HepG2 (cell line): ENCODE results near the gene SH2B2. TPM values are rescaled to one million over a fixed set of nuclear protein-coding genes. Genes with fewer than 3 reads are reported as not detected.

Experiments used
- ADNP ChIP-seq: sonication (generic); formaldehyde crosslinking; IDR thresholded peaks from 2 replicates; pipeline ENCODE4 v1.4.0; 2020; ENCODE audit warnings: missing genetic modification reagents
- AGO1 ChIP-seq: fragments of 200-400 bp; formaldehyde crosslinking; IDR thresholded peaks from 2 replicates; pipeline ENCODE4 v1.6.1; 2017; ENCODE audit warnings: mild to moderate bottlenecking, low read depth, low read length, moderate library complexity; ENCODE audit not compliant: poor library complexity, severe bottlenecking
- BCL3 ChIP-seq: sonication (generic); formaldehyde crosslinking; IDR thresholded peaks from 2 replicates; pipeline ENCODE4 v1.5.1; 2020; ENCODE audit warnings: mild to moderate bottlenecking, missing genetic modification reagents, moderate library complexity
- FOXM1 ChIP-seq: sonication (generic); formaldehyde crosslinking; IDR thresholded peaks from 2 replicates; pipeline ENCODE4 v1.5.0; 2020; ENCODE audit warnings: missing genetic modification reagents
- GABPB1 ChIP-seq: IDR thresholded peaks from 2 replicates; pipeline ENCODE4 v1.6.1; 2016; ENCODE audit warnings: mild to moderate bottlenecking, missing genetic modification reagents, moderate library complexity, missing compliant biosample characterization
- HES4 ChIP-seq: sonication (generic); formaldehyde crosslinking; IDR thresholded peaks from 2 replicates; pipeline ENCODE4 v1.9.0; 2021; ENCODE audit warnings: mild to moderate bottlenecking, missing genetic modification reagents, borderline replicate concordance
- KMT2B ChIP-seq: IDR thresholded peaks from 2 replicates; pipeline ENCODE4 v1.6.1; 2016; ENCODE audit warnings: missing genetic modification reagents, missing compliant biosample characterization
- LCORL ChIP-seq, 2 experiments: fragments of 450-650 bp in 1 of 2; sonication (generic) in 1 of 2; formaldehyde crosslinking in 1 of 2; IDR thresholded peaks; 2 replicates each; pipeline versions ENCODE4 v1.5.0 to v1.6.1; 2017 to 2020; ENCODE audit warnings: antibody characterized with exemption in 1 of 2, missing genetic modification reagents in 1 of 2
- MYNN ChIP-seq: sonication (generic); formaldehyde crosslinking; IDR thresholded peaks from 2 replicates; pipeline ENCODE4 v1.4.0; 2020; ENCODE audit warnings: mild to moderate bottlenecking, low read depth, missing genetic modification reagents
- NFIC ChIP-seq: IDR thresholded peaks from 2 replicates; pipeline ENCODE4 v1.6.1; 2012; ENCODE audit warnings: mild to moderate bottlenecking, low read length, inconsistent platforms
- RNF219 ChIP-seq: sonication (generic); formaldehyde crosslinking; IDR thresholded peaks from 2 replicates; pipeline ENCODE4 v1.5.0; 2020; ENCODE audit warnings: mild to moderate bottlenecking, missing genetic modification reagents
- SIN3A ChIP-seq: IDR thresholded peaks from 2 replicates; pipeline ENCODE4 v1.6.1; 2011; ENCODE audit warnings: low read depth, mild to moderate bottlenecking, control low read depth, low read length, borderline replicate concordance
- TIGD3 ChIP-seq: sonication (generic); formaldehyde crosslinking; IDR thresholded peaks from 2 replicates; pipeline ENCODE4 v1.5.1; 2020; ENCODE audit warnings: mild to moderate bottlenecking, missing genetic modification reagents, borderline replicate concordance
- ZNF3 ChIP-seq: IDR thresholded peaks from 2 replicates; pipeline ENCODE4 v1.7.0; 2017; ENCODE audit warnings: inconsistent platforms
- ZNF430 ChIP-seq: sonication (generic); formaldehyde crosslinking; IDR thresholded peaks from 2 replicates; pipeline ENCODE4 v1.9.0; 2021; ENCODE audit warnings: mild to moderate bottlenecking, missing genetic modification reagents
- ZNF460 ChIP-seq: sonication (generic); formaldehyde crosslinking; IDR thresholded peaks from 2 replicates; pipeline ENCODE4 v1.5.1; 2020; ENCODE audit warnings: missing genetic modification reagents, mild to moderate bottlenecking, borderline replicate concordance
- ZNF501 ChIP-seq: sonication (generic); formaldehyde crosslinking; IDR thresholded peaks from 2 replicates; pipeline ENCODE4 v1.5.1; 2020; ENCODE audit warnings: mild to moderate bottlenecking, moderate library complexity, missing genetic modification reagents
- ZNF546 ChIP-seq: sonication (generic); formaldehyde crosslinking; conservative IDR thresholded peaks from 2 replicates; pipeline ENCODE4 v1.8.1; 2023; ENCODE audit warnings: mild to moderate bottlenecking, missing genetic modification reagents
- ZNF563 ChIP-seq: sonication (generic); formaldehyde crosslinking; IDR thresholded peaks from 2 replicates; pipeline ENCODE4 v1.8.0; 2022; ENCODE audit warnings: mild to moderate bottlenecking, moderate library complexity, missing genetic modification reagents
- ZNF580 ChIP-seq: IDR thresholded peaks from 2 replicates; pipeline ENCODE4 v1.6.1; 2016; ENCODE audit warnings: low read depth, borderline replicate concordance
- ZNF800 ChIP-seq: sonication (generic); formaldehyde crosslinking; IDR thresholded peaks from 2 replicates; pipeline ENCODE4 v1.4.0; 2020; ENCODE audit warnings: missing genetic modification reagents
- polyA plus RNA-seq, 8 experiments: library from polyadenylated mRNA; depleted of rRNA in 3 of 8; stranded (reverse) in 7 of 8; unstranded in 1 of 8; fragments of >200 nt; fragmentation: Illumina TruSeq in 4 of 8; extraction: Trizol in 4 of 8; gene quantifications; 2 replicates each; pipeline versions ENCODE4 v1.2.1 to v1.2.3, GENCODE V29; 2011 to 2016; ENCODE audit warnings: low read depth in 4 of 8, missing spikeins in 1 of 8, mixed read lengths in 1 of 8; ENCODE audit not compliant: insufficient read depth in 1 of 8
- total RNA-seq, 5 experiments: library from RNA; depleted of rRNA; stranded (reverse); fragments of >200 nt; fragmentation: Illumina TruSeq; extraction: Trizol; gene quantifications; 2 replicates each; pipeline ENCODE4 v1.2.3, GENCODE V29; 2016; ENCODE audit warnings: low read depth in 1 of 5

Gene SH2B2
- total and polyA plus RNA-seq, 2 of the 13 experiments (the other 11 are each of a cell fraction or from before 2014, with no cell fraction given): 0.46 to 1.3 TPM

- TF ChIP-seq ZNF800 (CRISPR knock-in tag) (peak; percentile 44; the same call in 1 of the 2 replicates), ZNF3 (CRISPR knock-in tag) (no peak), ZNF430 (CRISPR knock-in tag) (0 out of 2 replicates have a peak, but pooled peaks have one; percentile 54), HES4 (CRISPR knock-in tag) (0 out of 2 replicates have a peak, but pooled peaks have one; percentile 59), FOXM1 (CRISPR knock-in tag) (no peak), BCL3 (CRISPR knock-in tag) (peak; percentile 90; the same call in 1 of the 2 replicates), NFIC (no peak), ZNF546 (0 out of 2 replicates have a peak, but pooled peaks have one; percentile 24), GABPB1 (peak; percentile 85), ADNP (CRISPR knock-in tag) (no peak), AGO1 (no peak), ZNF460 (CRISPR knock-in tag) (peak; percentile 14; the same call in 1 of the 2 replicates), ZNF563 (CRISPR knock-in tag) (peak; percentile 48; the same call in 1 of the 2 replicates), KMT2B (CRISPR knock-in tag) (peak; percentile 53; the same call in 1 of the 2 replicates), ZNF501 (CRISPR knock-in tag) (peak; percentile 64), ZNF580 (CRISPR knock-in tag) (peak; percentile 35; the same call in 1 of the 2 replicates), RNF219 (CRISPR knock-in tag) (no peak), SIN3A (0 out of 2 replicates have a peak, but pooled peaks have one; percentile 45), TIGD3 (CRISPR knock-in tag) (0 out of 2 replicates have a peak, but pooled peaks have one; percentile 47), LCORL (IDR thresholded peaks at IDR 0.05) (no peak), LCORL (CRISPR knock-in tag; IDR thresholded peaks at IDR 0.05) (peak; percentile 80), MYNN (CRISPR knock-in tag) (peak; percentile 13; the same call in 1 of the 2 replicates)
Measured at GRCh38 chr7:102286237-102287110, at the start of gene SH2B2 (continued).
